ENCODE results near the gene RFFL. TPM values are rescaled to one million over a fixed set of nuclear protein-coding genes. Genes with fewer than 3 reads are reported as not detected.
A peak's percentile ranks its signal among the peaks of the same experiment; 100 is the strongest.
"Not testable (repeated sequence)": the region's sequence is repeated elsewhere in the genome, so short reads cannot be mapped to it uniquely, and the experiment has no call there.

RFFL gene
- total RNA-seq, 1 experiment from 2014 or later = 22.0 TPM

GRCh38 chr17:35006345-35006744 is 57.2 kb downstream of the RFFL start:
- intact Hi-C loops (cut with micrococcal nuclease) = no loop called here
- Mint-ChIP-seq H3K27ac (ENCODE audit: low read depth, unreplicated experiment) (no peak overlapping the region), H3K4me1 (ENCODE audit: insufficient read depth, unreplicated experiment) (no peaks in the 10 kb centered on the region)

GRCh38 chr17:35003778-35004177 is 59.7 kb downstream of the RFFL start:
- no peak for TF ChIP-seq CTCF (IDR thresholded peaks at IDR 0.05; ENCODE audit: unreplicated experiment)
- Mint-ChIP-seq H3K4me3 (ENCODE audit: unreplicated experiment) (no peak overlapping the region), H3K27me3 (ENCODE audit: insufficient read depth, unreplicated experiment) (no peaks in the 10 kb centered on the region), H3K4me1 (ENCODE audit: insufficient read depth, unreplicated experiment) (no peaks in the 10 kb centered on the region), H3K36me3 (ENCODE audit: insufficient read depth, unreplicated experiment) (peaks cover 45% of the 10 kb centered on the region), H3K27ac (ENCODE audit: low read depth, unreplicated experiment) (no peak overlapping the region), H3K9me3 (ENCODE audit: unreplicated experiment) (no peaks in the 10 kb centered on the region)
- ChIA-PET POLR2A (no interaction called here), CTCF (interaction anchor here (1.1 kb wide), 1 partner anchor 60 kb away, joined by 4 read pairs; the partner anchor contains the start of gene RFFL)
- no TSS peak for BruUV-seq (replicated peaks)
- DNase-seq (ENCODE audit: unreplicated experiment) = no peak
- intact Hi-C loops (cut with micrococcal nuclease) = no loop called here

More at GRCh38 chr17:35006345-35006744, 57.2 kb downstream of the RFFL start:
- Mint-ChIP-seq H3K9me3 (ENCODE audit: unreplicated experiment) (no peaks in the 10 kb centered on the region), H3K27me3 (ENCODE audit: insufficient read depth, unreplicated experiment) (no peaks in the 10 kb centered on the region), H3K4me3 (ENCODE audit: unreplicated experiment) (no peak overlapping the region), H3K36me3 (ENCODE audit: insufficient read depth, unreplicated experiment) (peaks cover 47% of the 10 kb centered on the region)
- POLR2A ChIA-PET = no interaction called here
- CTCF ChIA-PET = interaction anchor here (0.8 to 1.3 kb wide), 2 partner anchors 113 to 114 kb away, joined by 3 to 6 read pairs; partner anchors contain the start of gene RAD51D
- no TSS peak for BruUV-seq (replicated peaks)
- DNase-seq (ENCODE audit: unreplicated experiment) = no peak
- no peak for TF ChIP-seq CTCF (IDR thresholded peaks at IDR 0.05; ENCODE audit: unreplicated experiment)

- no peak for DNase-seq (ENCODE audit: unreplicated experiment)
- H3K36me3 Mint-ChIP-seq (ENCODE audit: insufficient read depth, unreplicated experiment) = peaks cover 39% of the 10 kb centered on the region
- ChIA-PET POLR2A (interaction anchor here (0.9 to 2.3 kb wide), 2 partner anchors 10 to 23 kb away, joined by 3 to 5 read pairs; no protein-coding TSS in a partner anchor), CTCF (interaction anchor here (0.6 to 1.2 kb wide), 3 partner anchors 61 to 90 kb away, joined by 3 to 4 read pairs (median 3); partner anchors contain the start of gene RFFL)
- H3K4me1 Mint-ChIP-seq (ENCODE audit: insufficient read depth, unreplicated experiment) = no peaks in the 10 kb centered on the region
- TF ChIP-seq CTCF (IDR thresholded peaks at IDR 0.05; ENCODE audit: unreplicated experiment) = no peak
- intact Hi-C loops (cut with micrococcal nuclease) = no loop called here
- peak overlapping the region; percentile 69 for H3K27ac Mint-ChIP-seq (ENCODE audit: low read depth, unreplicated experiment)
- no peaks in the 10 kb centered on the region for H3K27me3 Mint-ChIP-seq (ENCODE audit: insufficient read depth, unreplicated experiment)
- H3K9me3 Mint-ChIP-seq (ENCODE audit: unreplicated experiment) = no peaks in the 10 kb centered on the region
- no TSS peak for BruUV-seq (replicated peaks)
- no peak overlapping the region for H3K4me3 Mint-ChIP-seq (ENCODE audit: unreplicated experiment)
Observed at GRCh38 chr17:35002876-35003551, 60.5 kb downstream of the RFFL start.

GRCh38 chr17:35001549-35001948 is 62.0 kb downstream of the RFFL start:
- H3K4me3 Mint-ChIP-seq (ENCODE audit: unreplicated experiment) = no peak overlapping the region
- no peaks in the 10 kb centered on the region for H3K27me3 Mint-ChIP-seq (ENCODE audit: insufficient read depth, unreplicated experiment)
- peaks cover 36% of the 10 kb centered on the region for H3K36me3 Mint-ChIP-seq (ENCODE audit: insufficient read depth, unreplicated experiment)
- CTCF ChIA-PET = interaction anchor here (0.9 to 7.9 kb wide), 3 partner anchors 92 to 119 kb away, joined by 3 to 97 read pairs (median 3); partner anchors contain the start of genes FNDC8 and RAD51D
- no peak for DNase-seq (ENCODE audit: unreplicated experiment)
- no peak overlapping the region for H3K27ac Mint-ChIP-seq (ENCODE audit: low read depth, unreplicated experiment)
- no peaks in the 10 kb centered on the region for H3K4me1 Mint-ChIP-seq (ENCODE audit: insufficient read depth, unreplicated experiment)
- no peak for TF ChIP-seq CTCF (IDR thresholded peaks at IDR 0.05; ENCODE audit: unreplicated experiment)
- H3K9me3 Mint-ChIP-seq (ENCODE audit: unreplicated experiment) = no peaks in the 10 kb centered on the region
- intact Hi-C loops (cut with micrococcal nuclease) = no loop called here
- BruUV-seq (replicated peaks) = no TSS peak
- POLR2A ChIA-PET = interaction anchor here (2.3 kb wide), 1 partner anchor 11 kb away, joined by 5 read pairs; no protein-coding TSS in a partner anchor

- H3K4me3 Mint-ChIP-seq (ENCODE audit: unreplicated experiment); H3K27me3 Mint-ChIP-seq (ENCODE audit: insufficient read depth, unreplicated experiment); intact Hi-C loops (cut with micrococcal nuclease); H3K27ac Mint-ChIP-seq (ENCODE audit: low read depth, unreplicated experiment); H3K9me3 Mint-ChIP-seq (ENCODE audit: unreplicated experiment); DNase-seq (ENCODE audit: unreplicated experiment); BruUV-seq (replicated peaks); H3K4me1 Mint-ChIP-seq (ENCODE audit: insufficient read depth, unreplicated experiment): not testable (repeated sequence)
- ChIA-PET CTCF (interaction anchor here (0.8 to 7.9 kb wide), 2 partner anchors 89 to 119 kb away, joined by 3 to 97 read pairs; partner anchors contain the start of genes FNDC8 and RAD51D), POLR2A (interaction anchor here (0.9 to 2.3 kb wide), 3 partner anchors 8 to 62 kb away, joined by 3 to 5 read pairs (median 4); partner anchors contain the start of gene RFFL)
- H3K36me3 Mint-ChIP-seq (ENCODE audit: insufficient read depth, unreplicated experiment) = peaks cover 37% of the 10 kb centered on the region
Observed at GRCh38 chr17:35000965-35001364, 62.5 kb downstream of the RFFL start.
